Psoas muscle (tissue), 8 donors: ENCODE measurements around the gene FKBP1A. TPM values are rescaled to one million over a fixed set of nuclear protein-coding genes. Genes with fewer than 3 reads are reported as not detected.

Experiments
- ATAC-seq, 4 donors: fragments of 200-7000 bp; cut with Tn5 transposase; one replicate each; pipeline ENCODE4 v1.9.1; 2020; ENCODE audit warnings: moderate library complexity in 3 of 4, mild to moderate bottlenecking in 2 of 4
- DNase-seq, 2 donors: peaks; one replicate each; pipeline ENCODE4 v3.0.0-alpha.2; 2020
- H3K27ac ChIP-seq: fragments of 200-600 bp; one replicate; pipeline ENCODE4 v1.8.0; 2022
- H3K27me3 ChIP-seq, 3 donors: fragments of 200-600 bp in 1 of 3; one replicate each; pipeline versions ENCODE4 v1.6.1 to v1.8.0; 2013 to 2022; ENCODE audit warnings: low read length in 2 of 3, mild to moderate bottlenecking in 2 of 3, moderate library complexity in 1 of 3; ENCODE audit not compliant: insufficient read depth in 3 of 3
- H3K36me3 ChIP-seq, 2 donors: fragments of 200-600 bp in 1 of 2; one replicate each; pipeline versions ENCODE4 v1.6.1 to v1.8.0; 2013 to 2022; ENCODE audit warnings: low read depth in 1 of 2, mild to moderate bottlenecking in 1 of 2, moderate library complexity in 1 of 2; ENCODE audit not compliant: insufficient read depth in 1 of 2
- H3K4me1 ChIP-seq: fragments of 200-600 bp; one replicate; pipeline ENCODE4 v1.8.0; 2022
- H3K4me3 ChIP-seq: fragments of 200-600 bp; one replicate; pipeline ENCODE4 v1.8.0; 2022; ENCODE audit warnings: mild to moderate bottlenecking
- H3K9me3 ChIP-seq: fragments of 200-600 bp; one replicate; pipeline ENCODE4 v1.8.0; 2022
- CTCF ChIP-seq: fragments of 200-600 bp; IDR thresholded peaks from one replicate; pipeline ENCODE4 v1.8.0; 2022; ENCODE audit warnings: antibody characterized with exemption
- WGBS, 3 donors: extraction: QIAGEN DNeasy Blood & Tissue Kit; methylation state at CpG; one replicate each; pipeline versions ENCODE4 v1.1.6 to v1.1.7; 2013; 5-methylcytosine and 5-hydroxymethylcytosine counted together
- intact Hi-C, 2 donors: fragments of 100-400 bp; cut with DNase I; formaldehyde crosslinking; loops; one replicate each; pipeline versions ENCODE4 v1.11.0 to v1.14.2; 2022
- polyA plus RNA-seq, 3 donors: library from polyadenylated mRNA; stranded (reverse); fragments of 200-250 nt; gene quantifications; one replicate each; pipeline ENCODE4 v1.2.3, GENCODE V29; 2013
- total RNA-seq, 4 donors: library from RNA; stranded (reverse); fragmentation: NEBNext Ultra II Directional in 2 of 4; extraction: Animal tissue kit (Norgen Biotek cat#: 25700) in 2 of 4; gene quantifications; one replicate each; pipeline versions ENCODE4 v1.2.1 to v1.2.4, GENCODE V29; 2021 to 2023
- donor health status: healthy with polysubstance abuse.
- donor health status: DM: no; HTN: no; CAD: no; lungs with moderate emphysema.
- donor health status: Bipolar disorder and iron deficiency.
- donor health status: healthy.
- donor health status: DM: yes; HTN: yes; CAD: no.
- donor health status: DM: no; HTN: no; CAD: no.
- donor health status: DM: no; HTN: no; CAD: no.
- donor health status: DM: yes; HTN: yes; CAD: no.

The FKBP1A gene
- total and polyA plus RNA-seq, 7 donors: 78.4 to 503 (median 116) TPM

- 94 to 98% (median 96%) methylated on average over 4 of the region's 4 CpGs for WGBS, 3 donors
- Histone ChIP-seq H3K36me3 (peaks cover 0 to 47% of the 10 kb centered on the region in 2 donors), H3K4me1 (peaks cover 21% of the 10 kb centered on the region), H3K9me3 (no peaks in the 10 kb centered on the region), H3K4me3 (no peak overlapping the region), H3K27ac (no peak overlapping the region), H3K27me3 (no peaks in the 10 kb centered on the region)
- no peak for ATAC-seq
- no peak for TF ChIP-seq CTCF
- intact Hi-C loops: no loop called here
- no peak for DNase-seq
Measured at GRCh38 chr20:1367479-1367878, 25.4 kb downstream of the FKBP1A start.

GRCh38 chr20:1364106-1364505 lies 28.7 kb downstream of the FKBP1A start:
- no peaks in the 10 kb centered on the region for H3K27me3 ChIP-seq
- no peak for TF ChIP-seq CTCF
- H3K9me3 ChIP-seq: no peaks in the 10 kb centered on the region
- no peak overlapping the region for H3K27ac ChIP-seq
- ATAC-seq: no peak
- no peak overlapping the region for H3K4me3 ChIP-seq
- intact Hi-C loops: no loop called here
- peaks cover 0 to 30% of the 10 kb centered on the region in 2 donors for H3K36me3 ChIP-seq
- 69 to 86% (median 80%) methylated on average over 2 of the region's 2 CpGs for WGBS, 3 donors
- DNase-seq: no peak
- H3K4me1 ChIP-seq: no peaks in the 10 kb centered on the region

GRCh38 chr20:1363522-1363921 lies 29.3 kb downstream of the FKBP1A start:
- TF ChIP-seq CTCF: no peak
- H3K36me3 ChIP-seq: peaks cover 0 to 25% of the 10 kb centered on the region in 2 donors

GRCh38 chr20:1362484-1362883 lies 30.4 kb downstream of the FKBP1A start:
- peaks cover 0 to 15% of the 10 kb centered on the region in 2 donors for H3K36me3 ChIP-seq

More at GRCh38 chr20:1363522-1363921, 29.3 kb downstream of the FKBP1A start:
- DNase-seq (no peak), ATAC-seq (no peak)
- Histone ChIP-seq H3K9me3 (no peaks in the 10 kb centered on the region), H3K4me3 (no peak overlapping the region), H3K27me3 (no peaks in the 10 kb centered on the region), H3K4me1 (no peaks in the 10 kb centered on the region), H3K27ac (no peak overlapping the region)
- 70 to 75% (median 74%) methylated on average over 5 of the region's 5 CpGs for WGBS, 3 donors
- intact Hi-C loops: no loop called here

More at GRCh38 chr20:1362484-1362883, 30.4 kb downstream of the FKBP1A start:
- DNase-seq (no peak), ATAC-seq (no peak)
- Histone ChIP-seq H3K27me3 (no peaks in the 10 kb centered on the region), H3K4me3 (no peak overlapping the region), H3K27ac (no peak overlapping the region), H3K9me3 (no peaks in the 10 kb centered on the region), H3K4me1 (no peaks in the 10 kb centered on the region)
- intact Hi-C loops: no loop called here
- no peak for TF ChIP-seq CTCF
- 67 to 75% (median 68%) methylated on average over 2 of the region's 2 CpGs for WGBS, 3 donors
